ENCODE results near the gene DAP. TPM values are rescaled to one million over a fixed set of nuclear protein-coding genes. Genes with fewer than 3 reads are reported as not detected.

DAP gene
- total RNA-seq, 1 donor from 2014 or later: 102 TPM

GRCh38 chr5:10652606-10653005, 108.4 kb downstream of the DAP start:
- Mint-ChIP-seq H3K4me3 (no peak overlapping the region), H3K9me3 (no peaks in the 10 kb centered on the region), H3K27ac (no peak overlapping the region), H3K4me1 (ENCODE audit: unreplicated experiment) (no peaks in the 10 kb centered on the region), H3K36me3 (peaks cover 4% of the 10 kb centered on the region), H3K27me3 (no peaks in the 10 kb centered on the region)
- TF ChIP-seq CTCF (conservative IDR thresholded peaks at IDR 0.05): no peak
- DNase-seq (ENCODE audit: extremely low spot score, unreplicated experiment): no peak

GRCh38 chr5:10652151-10652550, 108.9 kb downstream of the DAP start:
- peaks cover 4% of the 10 kb centered on the region for H3K36me3 Mint-ChIP-seq
- TF ChIP-seq CTCF (conservative IDR thresholded peaks at IDR 0.05): no peak

GRCh38 chr5:10649666-10650380, 111.2 kb downstream of the DAP start:
- Mint-ChIP-seq H3K4me1 (ENCODE audit: unreplicated experiment) (no peaks in the 10 kb centered on the region), H3K4me3 (no peak overlapping the region), H3K36me3 (peaks cover 4% of the 10 kb centered on the region), H3K9me3 (peaks cover 5% of the 10 kb centered on the region), H3K27ac (no peak overlapping the region), H3K27me3 (peaks cover 10% of the 10 kb centered on the region)
- no peak for TF ChIP-seq CTCF (conservative IDR thresholded peaks at IDR 0.05)
- no peak for DNase-seq (ENCODE audit: extremely low spot score, unreplicated experiment)

More at GRCh38 chr5:10652151-10652550, 108.9 kb downstream of the DAP start:
- H3K4me3 Mint-ChIP-seq: no peak overlapping the region
- DNase-seq (ENCODE audit: extremely low spot score, unreplicated experiment): no peak
- peaks cover 4% of the 10 kb centered on the region for H3K27me3 Mint-ChIP-seq
- no peak overlapping the region for H3K27ac Mint-ChIP-seq
- no peaks in the 10 kb centered on the region for H3K4me1 Mint-ChIP-seq (ENCODE audit: unreplicated experiment)
- H3K9me3 Mint-ChIP-seq: no peaks in the 10 kb centered on the region

GRCh38 chr5:10648806-10649665, 112.0 kb downstream of the DAP start:
- H3K4me3 Mint-ChIP-seq: no peak overlapping the region
- H3K4me1 Mint-ChIP-seq (ENCODE audit: unreplicated experiment): no peaks in the 10 kb centered on the region
- H3K27me3 Mint-ChIP-seq: peaks cover 10% of the 10 kb centered on the region
- no peak for DNase-seq (ENCODE audit: extremely low spot score, unreplicated experiment)
- H3K36me3 Mint-ChIP-seq: peaks cover 4% of the 10 kb centered on the region
- peaks cover 5% of the 10 kb centered on the region for H3K9me3 Mint-ChIP-seq
- no peak for TF ChIP-seq CTCF (conservative IDR thresholded peaks at IDR 0.05)
- H3K27ac Mint-ChIP-seq: no peak overlapping the region

GRCh38 chr5:10647640-10648039, 113.4 kb downstream of the DAP start:
- H3K27ac Mint-ChIP-seq: no peak overlapping the region
- DNase-seq (ENCODE audit: extremely low spot score, unreplicated experiment): no peak
- H3K36me3 Mint-ChIP-seq: peaks cover 4% of the 10 kb centered on the region
- H3K9me3 Mint-ChIP-seq: peaks cover 5% of the 10 kb centered on the region
- H3K27me3 Mint-ChIP-seq: peaks cover 10% of the 10 kb centered on the region
- H3K4me1 Mint-ChIP-seq (ENCODE audit: unreplicated experiment): no peaks in the 10 kb centered on the region
- H3K4me3 Mint-ChIP-seq: no peak overlapping the region
- TF ChIP-seq CTCF (conservative IDR thresholded peaks at IDR 0.05): no peak

All from type B pancreatic cell (in vitro differentiated cells).